HepG2 (cell line): ENCODE data around the gene PARVB. TPM values are rescaled to one million over a fixed set of nuclear protein-coding genes. Genes with fewer than 3 reads are reported as not detected.

Experiments
- ATAC-seq: fragments of 200-7000 bp; cut with Tn5 transposase; 3 replicates; pipeline ENCODE4 v1.9.1; 2020; ENCODE audit warnings: mild to moderate bottlenecking, moderate library complexity
- BruUV-seq: library from RNA; stranded (reverse); fragments of 400-500 nt; replicated peaks from 2 replicates; lab custom pipeline; 2021; lab: Mats Ljungman, UMichigan
- CTCF ChIA-PET: fragments of 300-600 bp; formaldehyde crosslinking; extraction: SDS; loops from one replicate; lab custom pipeline; 2021; ENCODE audit warnings: low total read pairs, inconsistent platforms, low intra/inter-chr PET ratio; lab: Yijun Ruan, JAX
- POLR2A ChIA-PET: fragments of 350-600 bp; sonication (Branson Sonifier 250); formaldehyde crosslinking; loops from one replicate; lab custom pipeline; 2020; ENCODE audit warnings: antibody characterized with exemption, inconsistent platforms; lab: Yijun Ruan, JAX
- DNase-seq: peaks from one replicate; pipeline ENCODE4 v3.0.0-alpha.2; 2015; ENCODE audit warnings: low spot score
- FAIRE-seq: peaks from 3 replicates; lab custom pipeline; 2011; peaks lifted over from hg19 to GRCh38; lab: Jason Lieb, UNC
- H2AFZ ChIP-seq: one replicate; pipeline ENCODE4 v1.6.1; 2011; ENCODE audit warnings: low read length, inconsistent platforms
- H3K27ac ChIP-seq: fragments of 300-600 bp; 3 replicates; pipeline ENCODE4 v1.8.0; 2011; ENCODE audit warnings: mixed run types, mild to moderate bottlenecking, mixed read lengths, low read length, inconsistent platforms; ENCODE audit not compliant: insufficient read depth; ENCODE audit errors: extremely low read length
- H3K27me3 ChIP-seq, 2 experiments: fragments of 200-600 bp in 1 of 2; 2 replicates in 1 of 2; 3 replicates in 1 of 2; pipeline versions ENCODE4 v1.6.0 to v1.8.0; 2011; ENCODE audit warnings: low read length in 2 of 2, mild to moderate bottlenecking in 2 of 2, moderate library complexity in 2 of 2, inconsistent platforms in 1 of 2; ENCODE audit not compliant: insufficient read depth in 2 of 2, control insufficient read depth in 1 of 2
- H3K36me3 ChIP-seq, 2 experiments: fragments of 200-600 bp in 1 of 2; replicated peaks in 1 of 2; 2 replicates in 1 of 2; 3 replicates in 1 of 2; pipeline versions ENCODE4 v1.5.1 to v1.8.0; 2011; ENCODE audit warnings: low read length in 2 of 2, inconsistent platforms in 1 of 2; ENCODE audit not compliant: insufficient read depth in 2 of 2, control insufficient read depth in 1 of 2
- H3K4me1 ChIP-seq: 2 replicates; pipeline ENCODE4 v1.5.1; 2012; ENCODE audit warnings: low read length, inconsistent platforms; ENCODE audit not compliant: insufficient read depth
- H3K4me2 ChIP-seq: 2 replicates; pipeline ENCODE4 v1.6.0; 2011; ENCODE audit warnings: low read depth, low read length, inconsistent platforms
- H3K4me3 ChIP-seq, 3 experiments: fragments of 200-600 bp in 1 of 3; sonication (generic), shearing (Covaris generic) in 1 of 3; replicated peaks in 1 of 3; 2 replicates each; pipeline ENCODE4 v1.5.1; 2011 to 2016; ENCODE audit warnings: low read length in 3 of 3, inconsistent platforms in 2 of 3, low read depth in 2 of 3, mild to moderate bottlenecking in 2 of 3, control low read depth in 1 of 3, mixed read lengths in 1 of 3; ENCODE audit not compliant: insufficient read depth in 1 of 3
- H3K79me2 ChIP-seq: one replicate; pipeline ENCODE4 v1.6.1; 2011; ENCODE audit warnings: low read length, inconsistent platforms; ENCODE audit not compliant: insufficient read depth
- H3K9ac ChIP-seq: 2 replicates; pipeline ENCODE4 v1.6.0; 2011; ENCODE audit warnings: mild to moderate bottlenecking, low read depth, low read length, inconsistent platforms; ENCODE audit not compliant: insufficient read depth
- H3K9me3 ChIP-seq: 2 replicates; pipeline ENCODE4 v1.5.1; 2012; ENCODE audit warnings: mild to moderate bottlenecking, low read length
- H4K20me1 ChIP-seq: 2 replicates; pipeline ENCODE4 v1.6.0; 2011; ENCODE audit warnings: inconsistent platforms, mild to moderate bottlenecking, low read length, moderate library complexity; ENCODE audit not compliant: insufficient read depth
- ADNP ChIP-seq: sonication (generic); formaldehyde crosslinking; IDR thresholded peaks from 2 replicates; pipeline ENCODE4 v1.4.0; 2020; ENCODE audit warnings: missing genetic modification reagents
- ZFP36L1 ChIP-seq: sonication (generic); formaldehyde crosslinking; IDR thresholded peaks from 2 replicates; pipeline ENCODE4 v1.8.0; 2022; ENCODE audit warnings: mild to moderate bottlenecking, missing genetic modification reagents, moderate library complexity
- WGBS: methylation state at CpG from one replicate; pipeline ENCODE4 v1.1.6; 2017; ENCODE audit warnings: low lambda C conversion rate; 5-methylcytosine and 5-hydroxymethylcytosine counted together
- in situ Hi-C: cut with HindIII; loops from 2 replicates; pipeline ENCODE4 v1.10.0; 2017; ENCODE audit warnings: low pct_unique_long_range_greater_than_20kb; ENCODE audit not compliant: extremely low pct_ligation_motif_present
- intact Hi-C: fragments of 100-400 bp; cut with micrococcal nuclease; formaldehyde crosslinking; loops from one replicate; pipeline ENCODE4 v1.10.0; 2022; ENCODE audit not compliant: unreplicated experiment
- polyA plus RNA-seq, 8 experiments: library from polyadenylated mRNA; depleted of rRNA in 3 of 8; stranded (reverse) in 7 of 8; unstranded in 1 of 8; fragments of >200 nt; fragmentation: Illumina TruSeq in 4 of 8; extraction: Trizol in 4 of 8; gene quantifications; 2 replicates each; pipeline versions ENCODE4 v1.2.1 to v1.2.3, GENCODE V29; 2011 to 2016; ENCODE audit warnings: low read depth in 4 of 8, missing spikeins in 1 of 8, mixed read lengths in 1 of 8; ENCODE audit not compliant: insufficient read depth in 1 of 8
- total RNA-seq, 5 experiments: library from RNA; depleted of rRNA; stranded (reverse); fragments of >200 nt; fragmentation: Illumina TruSeq; extraction: Trizol; gene quantifications; 2 replicates each; pipeline ENCODE4 v1.2.3, GENCODE V29; 2016; ENCODE audit warnings: low read depth in 1 of 5
- TF ChIP-seq, protein P1 (sequence below): sonication (generic); formaldehyde crosslinking; IDR thresholded peaks from 2 replicates; pipeline ENCODE4 v1.5.1; 2020; ENCODE audit warnings: mild to moderate bottlenecking, moderate library complexity, missing genetic modification reagents
- TF ChIP-seq, protein P2 (sequence below): sonication (generic); formaldehyde crosslinking; IDR thresholded peaks from 2 replicates; pipeline ENCODE4 v1.9.0; 2021; ENCODE audit warnings: missing genetic modification reagents, borderline replicate concordance

Gene PARVB
- total and polyA plus RNA-seq, 2 of the 13 experiments (the other 11 are each of a cell fraction or from before 2014, with no cell fraction given): 0.11 to 0.15 TPM

DNA sequence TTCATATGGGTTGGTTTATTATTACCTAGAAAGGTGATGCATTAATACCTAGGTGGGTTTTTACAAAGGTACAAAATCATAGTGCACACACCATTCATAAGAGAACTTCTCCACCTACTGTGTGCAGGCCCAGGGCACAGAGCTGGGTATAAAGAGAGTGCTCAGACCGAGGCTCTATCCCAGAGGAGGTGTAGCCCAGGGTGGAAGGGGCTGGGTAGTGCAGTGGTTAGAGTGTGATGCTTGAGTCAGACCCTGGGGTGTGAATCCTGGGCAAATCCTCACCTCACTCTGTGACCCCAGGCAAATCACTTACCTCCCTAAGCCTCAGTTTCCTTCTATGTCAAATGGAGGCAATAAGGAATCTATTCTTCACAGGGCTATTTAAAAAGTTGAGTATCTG lies 188.8 kb downstream of the PARVB start:
- DNase-seq: no peak
- intact Hi-C loops (no loop called here), in situ Hi-C loops (no loop called here)
- BruUV-seq: no TSS peak
- no peak for ATAC-seq
- no peak overlapping the region for H3K9ac ChIP-seq
- ChIA-PET POLR2A (no interaction called here), CTCF (no interaction called here)
- no peaks in the 10 kb centered on the region for H3K79me2 ChIP-seq
- no peak overlapping the region for H3K4me2 ChIP-seq
- no peaks in the 10 kb centered on the region; a peak in 1 of 5 replicates for H3K27me3 ChIP-seq
- no peaks in the 10 kb centered on the region for H3K36me3 ChIP-seq
- no peaks in the 10 kb centered on the region for H3K4me1 ChIP-seq
- no peak for TF ChIP-seq ADNP (CRISPR knock-in tag)
- TF ChIP-seq, protein P1, sequence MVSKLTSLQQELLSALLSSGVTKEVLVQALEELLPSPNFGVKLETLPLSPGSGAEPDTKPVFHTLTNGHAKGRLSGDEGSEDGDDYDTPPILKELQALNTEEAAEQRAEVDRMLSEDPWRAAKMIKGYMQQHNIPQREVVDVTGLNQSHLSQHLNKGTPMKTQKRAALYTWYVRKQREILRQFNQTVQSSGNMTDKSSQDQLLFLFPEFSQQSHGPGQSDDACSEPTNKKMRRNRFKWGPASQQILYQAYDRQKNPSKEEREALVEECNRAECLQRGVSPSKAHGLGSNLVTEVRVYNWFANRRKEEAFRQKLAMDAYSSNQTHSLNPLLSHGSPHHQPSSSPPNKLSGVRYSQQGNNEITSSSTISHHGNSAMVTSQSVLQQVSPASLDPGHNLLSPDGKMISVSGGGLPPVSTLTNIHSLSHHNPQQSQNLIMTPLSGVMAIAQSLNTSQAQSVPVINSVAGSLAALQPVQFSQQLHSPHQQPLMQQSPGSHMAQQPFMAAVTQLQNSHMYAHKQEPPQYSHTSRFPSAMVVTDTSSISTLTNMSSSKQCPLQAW (CRISPR knock-in tag): no peak
- no peak for TF ChIP-seq ZFP36L1 (CRISPR knock-in tag)
- TF ChIP-seq, protein P2, sequence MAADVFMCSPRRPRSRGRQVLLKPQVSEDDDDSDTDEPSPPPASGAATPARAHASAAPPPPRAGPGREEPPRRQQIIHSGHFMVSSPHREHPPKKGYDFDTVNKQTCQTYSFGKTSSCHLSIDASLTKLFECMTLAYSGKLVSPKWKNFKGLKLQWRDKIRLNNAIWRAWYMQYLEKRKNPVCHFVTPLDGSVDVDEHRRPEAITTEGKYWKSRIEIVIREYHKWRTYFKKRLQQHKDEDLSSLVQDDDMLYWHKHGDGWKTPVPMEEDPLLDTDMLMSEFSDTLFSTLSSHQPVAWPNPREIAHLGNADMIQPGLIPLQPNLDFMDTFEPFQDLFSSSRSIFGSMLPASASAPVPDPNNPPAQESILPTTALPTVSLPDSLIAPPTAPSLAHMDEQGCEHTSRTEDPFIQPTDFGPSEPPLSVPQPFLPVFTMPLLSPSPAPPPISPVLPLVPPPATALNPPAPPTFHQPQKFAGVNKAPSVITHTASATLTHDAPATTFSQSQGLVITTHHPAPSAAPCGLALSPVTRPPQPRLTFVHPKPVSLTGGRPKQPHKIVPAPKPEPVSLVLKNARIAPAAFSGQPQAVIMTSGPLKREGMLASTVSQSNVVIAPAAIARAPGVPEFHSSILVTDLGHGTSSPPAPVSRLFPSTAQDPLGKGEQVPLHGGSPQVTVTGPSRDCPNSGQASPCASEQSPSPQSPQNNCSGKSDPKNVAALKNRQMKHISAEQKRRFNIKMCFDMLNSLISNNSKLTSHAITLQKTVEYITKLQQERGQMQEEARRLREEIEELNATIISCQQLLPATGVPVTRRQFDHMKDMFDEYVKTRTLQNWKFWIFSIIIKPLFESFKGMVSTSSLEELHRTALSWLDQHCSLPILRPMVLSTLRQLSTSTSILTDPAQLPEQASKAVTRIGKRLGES (CRISPR knock-in tag): no peak
- FAIRE-seq: no peak
- H3K27ac ChIP-seq: no peak overlapping the region
- no peaks in the 10 kb centered on the region for H3K9me3 ChIP-seq
- H2AFZ ChIP-seq: no peak overlapping the region
- no CpG with 5 or more reads among the region's 1 CpG for WGBS
- H3K4me3 ChIP-seq: no peak overlapping the region
- H4K20me1 ChIP-seq: no peaks in the 10 kb centered on the region
